ENCODE measurements around the gene B4GALNT4.
"Not testable (repeated sequence)": the region's sequence is repeated elsewhere in the genome, so short reads cannot be mapped to it uniquely, and the experiment has no call there.

The B4GALNT4 gene

DNA sequence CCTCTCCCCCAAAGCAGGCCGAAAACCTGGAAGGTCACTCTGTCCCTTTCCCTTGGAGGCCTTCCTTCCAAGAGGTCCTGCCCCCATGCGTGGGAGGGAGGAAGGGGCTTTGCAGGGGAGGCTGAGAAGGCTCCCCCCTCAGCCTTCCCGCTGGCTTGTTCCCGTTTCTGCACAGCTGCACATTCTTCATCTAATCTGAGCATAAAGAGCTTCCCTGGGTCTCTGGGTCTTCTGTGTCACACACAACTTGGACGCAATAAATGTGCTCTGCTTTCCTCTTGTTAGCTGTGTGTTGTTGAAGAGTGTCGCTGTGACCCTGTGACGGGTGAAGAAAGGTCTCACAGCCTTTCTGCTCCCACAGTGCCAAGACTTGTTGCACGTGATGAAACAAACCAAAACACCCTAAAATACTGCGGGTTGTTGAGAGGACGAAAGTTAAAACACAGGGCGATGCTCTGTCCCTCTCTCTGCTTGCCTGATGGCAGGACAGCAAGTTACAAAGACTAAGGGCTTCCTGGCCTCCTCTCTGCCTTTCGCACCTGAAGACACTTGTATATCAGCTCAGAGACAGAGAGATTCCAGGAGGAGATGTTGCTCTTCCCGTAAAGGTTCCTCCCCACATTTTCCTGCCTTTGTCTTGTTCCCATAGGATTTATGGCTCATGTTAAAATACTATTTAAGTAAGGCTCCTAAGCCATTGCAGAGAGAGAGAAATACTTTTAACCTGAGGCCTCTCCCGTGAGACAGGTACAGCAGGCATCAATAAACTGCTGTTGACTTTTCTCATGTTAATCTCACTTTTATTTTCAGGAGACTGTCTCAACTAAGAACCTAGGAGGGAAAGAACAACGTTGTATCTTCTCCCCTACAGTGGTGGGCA is 33.3 kb upstream of the B4GALNT4 start:
- DNase-seq (ENCODE audit: low read depth in 1 of 2, low spot score in 1 of 2), result no peak

DNA sequence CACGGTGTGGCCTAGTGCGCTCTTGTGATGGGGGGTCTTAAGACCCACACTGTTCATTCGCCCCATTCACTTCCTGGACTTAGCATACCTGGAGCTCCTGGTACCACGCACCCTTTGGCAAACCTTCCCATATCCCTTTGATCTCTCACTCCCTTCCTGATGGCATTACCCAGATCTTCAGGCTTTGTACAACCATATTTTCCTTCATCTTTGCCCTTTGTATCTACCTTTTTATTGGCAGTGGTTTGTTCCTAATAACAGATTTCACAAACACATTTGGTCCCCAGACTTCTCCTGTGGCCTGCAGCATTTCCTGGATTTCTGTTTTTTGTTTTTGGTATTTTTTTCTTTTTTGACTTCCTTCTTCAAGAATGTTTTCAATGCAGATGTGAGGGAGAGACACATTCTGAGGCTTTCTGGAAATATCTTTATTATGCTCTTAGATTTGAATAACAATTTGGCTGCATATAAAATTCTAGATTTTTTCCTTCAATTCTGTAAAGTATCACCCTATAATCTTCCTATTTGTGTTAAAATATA is 32.6 kb upstream of the B4GALNT4 start:
- DNase-seq (ENCODE audit: low read depth in 1 of 2, low spot score in 1 of 2), result no peak

DNA sequence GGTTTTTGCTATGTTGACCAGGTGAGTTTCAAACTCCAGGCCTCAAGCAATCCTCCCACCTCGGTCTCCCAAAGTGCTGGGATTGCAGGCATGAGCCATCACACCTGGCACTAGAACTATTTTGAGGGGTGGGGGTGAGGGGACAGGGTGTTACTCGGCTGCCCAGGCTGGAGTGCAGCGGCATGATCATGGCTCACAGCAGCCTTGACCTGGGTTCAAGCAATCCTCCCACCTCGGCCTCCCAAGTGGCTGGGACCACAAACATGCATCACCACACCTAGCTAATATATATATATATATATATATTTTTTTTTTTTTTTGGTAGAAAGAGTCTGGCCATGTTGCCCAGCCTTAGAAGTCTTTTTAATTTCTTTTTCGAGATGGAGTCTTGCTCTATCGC is 31.6 kb upstream of the B4GALNT4 start:
- no peak for DNase-seq (ENCODE audit: low read depth in 1 of 2, low spot score in 1 of 2)

DNA sequence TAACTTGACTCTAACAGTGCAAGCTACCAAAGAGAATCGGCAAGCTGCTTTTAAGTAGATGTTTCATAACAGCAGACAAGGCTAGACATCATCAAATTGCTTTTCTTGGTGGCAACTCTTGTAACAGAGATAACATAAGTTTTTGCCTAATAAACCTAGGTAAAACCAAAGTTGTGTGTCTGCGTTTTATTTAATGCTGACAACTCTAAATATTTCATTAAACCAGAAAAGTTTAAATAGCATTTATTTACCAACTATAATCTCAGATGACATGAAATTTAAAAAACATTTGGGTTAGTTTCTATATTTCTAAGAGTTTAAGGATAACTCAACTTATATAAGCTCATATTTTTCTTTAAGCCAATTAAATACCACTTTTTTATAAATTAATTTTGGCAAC is 29.3 kb upstream of the B4GALNT4 start:
- DNase-seq (ENCODE audit: low read depth in 1 of 2, low spot score in 1 of 2), result no peak

DNA sequence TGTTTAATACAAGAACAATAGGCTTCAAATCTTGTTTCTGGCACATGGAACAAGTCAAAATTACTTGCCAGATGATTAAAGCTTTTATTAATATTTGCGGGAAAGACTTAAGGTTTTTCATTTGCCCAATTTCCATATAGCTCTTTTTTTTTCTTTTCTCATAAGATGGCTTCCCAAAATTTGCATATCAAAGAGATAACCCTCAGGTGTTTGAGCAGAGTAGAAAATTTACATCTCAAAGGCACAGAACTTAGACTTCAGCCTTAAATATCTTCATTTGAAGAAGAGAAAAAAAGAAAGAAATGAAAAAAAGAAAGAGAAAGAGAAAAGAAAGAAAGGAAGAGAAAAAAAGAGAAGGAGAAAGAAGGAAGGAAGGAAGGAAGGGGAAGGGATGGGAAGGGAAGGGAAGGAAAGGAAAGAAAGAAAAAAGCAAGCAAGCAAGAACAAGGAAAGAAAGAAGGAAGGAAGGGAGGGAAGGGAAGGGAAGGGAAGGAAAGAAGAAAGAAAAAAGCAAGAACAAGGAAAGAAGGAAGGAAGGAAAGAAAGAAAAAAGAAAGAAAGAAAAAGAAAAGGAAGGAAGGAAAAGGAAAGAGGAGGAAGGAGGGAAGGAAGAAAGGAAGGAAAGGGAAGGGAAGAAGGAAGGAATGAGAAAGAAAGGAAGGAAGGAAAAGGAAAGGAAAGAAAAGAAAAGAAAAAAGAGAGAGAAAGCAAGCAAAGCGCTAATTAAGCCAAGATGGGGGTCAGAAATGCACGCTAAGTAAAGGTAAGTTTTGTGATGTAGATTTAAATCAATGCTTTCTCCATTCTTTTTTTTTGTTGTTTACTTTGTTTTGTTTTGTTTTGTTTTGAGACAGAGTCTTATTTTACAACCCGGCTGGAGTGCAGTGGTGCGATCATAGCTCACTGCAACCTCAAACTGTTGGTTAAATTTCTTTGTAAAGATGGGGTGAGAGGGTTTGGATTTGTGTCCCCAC is 28.5 kb upstream of the B4GALNT4 start:
- DNase-seq (ENCODE audit: low read depth in 1 of 2, low spot score in 1 of 2), result no peak

DNA sequence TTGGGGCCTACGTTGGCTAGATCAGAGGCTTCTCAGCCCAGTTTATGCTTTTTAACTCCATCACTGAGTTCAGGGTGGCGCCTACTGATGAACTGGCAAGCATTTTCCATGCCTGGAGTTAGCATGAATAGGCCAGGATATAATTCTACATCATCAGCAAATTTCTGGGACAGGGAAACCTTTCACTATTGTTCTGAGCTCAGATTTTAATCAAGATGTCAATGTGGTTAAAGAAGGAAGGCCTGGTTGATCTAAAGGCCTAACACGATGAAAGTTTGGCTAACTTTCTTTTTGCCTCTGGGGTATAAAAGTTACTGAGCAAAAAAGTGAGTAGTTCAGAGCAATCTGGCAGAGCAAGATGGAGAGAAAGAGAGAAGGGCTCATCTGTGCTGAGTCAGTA is 27.0 kb upstream of the B4GALNT4 start:
- DNase-seq (ENCODE audit: low read depth in 1 of 2, low spot score in 1 of 2), result no peak

DNA sequence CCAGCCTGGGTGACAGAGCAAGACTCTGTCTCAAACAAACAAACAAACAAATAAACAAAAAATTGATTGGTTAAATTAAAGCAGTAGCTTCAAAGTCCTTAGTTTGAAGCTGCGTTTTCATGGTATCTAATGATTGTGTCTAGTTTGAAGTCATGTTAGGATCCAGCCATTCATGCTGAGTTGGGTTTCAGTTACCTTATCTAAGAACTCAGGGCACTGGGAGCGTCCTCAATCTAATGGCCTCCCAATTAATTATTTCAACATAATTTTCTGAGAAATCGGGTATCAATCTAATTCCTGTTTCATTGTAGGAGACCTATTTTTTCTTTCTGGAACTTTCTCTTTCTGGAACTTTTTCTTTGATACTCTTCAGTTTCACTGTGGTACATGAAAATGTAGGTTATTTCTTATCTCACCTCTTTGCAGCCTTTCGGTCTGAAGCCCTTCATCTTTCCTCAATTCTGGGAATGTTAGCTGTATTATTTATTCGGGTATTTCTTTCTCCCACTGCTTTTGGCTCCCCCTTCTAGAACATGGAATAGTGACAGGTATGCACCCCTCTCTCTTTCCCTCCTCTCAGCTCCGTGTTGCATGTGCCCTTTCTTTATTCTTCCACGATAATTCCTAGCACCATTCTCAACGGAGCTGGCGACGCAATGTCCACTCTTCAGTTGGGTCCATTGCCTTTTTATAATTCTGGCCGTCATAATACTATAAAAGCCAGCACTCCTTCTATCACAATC is 24.3 kb upstream of the B4GALNT4 start:
- no peak for DNase-seq (ENCODE audit: low read depth in 1 of 2, low spot score in 1 of 2)

DNA sequence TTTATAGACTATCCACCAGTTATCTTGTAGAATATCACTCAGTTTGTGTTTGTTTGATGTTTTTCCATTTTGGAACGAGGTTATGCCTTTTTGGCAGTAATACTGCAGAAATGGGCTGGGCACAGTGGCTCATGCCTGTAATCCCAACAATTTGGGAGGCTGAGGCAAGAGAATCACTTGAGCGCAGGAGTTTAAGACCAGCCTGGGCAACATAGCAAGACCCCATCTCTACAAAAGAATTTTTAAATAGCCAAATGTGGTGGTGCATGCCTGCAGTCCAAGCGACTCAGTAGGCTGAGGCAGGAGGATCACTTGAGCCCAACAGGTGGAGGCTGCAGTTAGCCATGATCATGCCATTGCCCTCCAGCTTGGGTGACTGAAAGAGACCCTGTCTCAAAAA is 22.8 kb upstream of the B4GALNT4 start:
- no peak for DNase-seq (ENCODE audit: low read depth in 1 of 2, low spot score in 1 of 2)

DNA sequence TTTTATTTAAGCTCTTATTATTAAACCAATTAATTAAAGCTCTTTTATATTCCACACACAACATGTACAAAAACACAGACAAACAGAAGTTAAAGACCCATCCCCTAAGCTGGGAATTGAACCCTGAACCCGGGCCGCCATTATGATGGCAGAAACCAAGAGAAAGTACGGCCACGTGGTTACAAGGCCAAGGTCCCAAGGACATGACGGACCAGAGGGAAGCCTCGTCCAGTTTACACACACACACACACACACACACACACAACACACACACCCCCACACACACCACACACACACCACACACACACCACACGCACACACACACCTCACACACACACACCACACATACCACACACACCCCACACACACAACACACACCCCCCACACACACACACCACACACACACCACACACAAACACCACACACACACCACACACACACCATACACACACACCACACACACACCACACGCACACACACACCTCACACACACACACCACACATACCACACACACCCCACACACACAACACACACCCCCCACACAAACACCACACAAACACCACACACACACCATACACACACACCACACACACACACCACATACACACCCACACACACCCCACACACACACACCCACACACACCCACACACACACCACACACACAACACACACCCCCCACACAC is 19.9 kb upstream of the B4GALNT4 start:
- DNase-seq (ENCODE audit: low read depth in 1 of 2, low spot score in 1 of 2), result not testable (repeated sequence)

DNA sequence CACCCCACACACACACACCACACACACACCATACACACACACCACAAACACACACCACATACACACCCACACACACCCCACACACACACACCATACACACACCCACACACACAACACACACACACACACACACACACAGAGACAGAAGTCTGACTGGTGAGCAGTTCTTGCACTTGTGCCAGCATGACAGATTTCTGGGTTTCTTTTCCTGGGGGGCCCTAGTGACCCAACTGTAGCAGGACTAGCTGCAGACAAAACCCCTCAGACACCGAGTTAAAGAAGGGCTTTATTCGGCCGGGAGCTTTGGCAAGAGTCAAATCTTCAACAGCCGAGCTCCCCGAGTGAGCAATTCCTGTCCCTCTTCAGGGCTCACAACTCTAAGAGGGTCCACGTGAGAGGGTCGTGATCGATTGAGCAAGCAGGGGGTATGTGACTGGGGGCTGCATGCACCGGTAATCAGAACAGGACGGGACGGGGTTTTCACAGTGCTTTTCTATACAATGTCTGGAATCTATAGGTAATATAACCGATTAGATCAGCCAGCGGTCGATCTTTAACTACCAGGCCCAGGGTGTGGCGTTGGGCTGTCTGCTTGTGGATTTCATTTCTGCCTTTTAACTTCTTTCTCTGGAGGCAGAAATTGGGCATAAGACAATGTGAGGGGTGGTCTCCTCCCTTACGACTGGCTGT is 19.1 kb upstream of the B4GALNT4 start:
- DNase-seq (ENCODE audit: low read depth in 1 of 2, low spot score in 1 of 2), result not testable (repeated sequence)

DNA sequence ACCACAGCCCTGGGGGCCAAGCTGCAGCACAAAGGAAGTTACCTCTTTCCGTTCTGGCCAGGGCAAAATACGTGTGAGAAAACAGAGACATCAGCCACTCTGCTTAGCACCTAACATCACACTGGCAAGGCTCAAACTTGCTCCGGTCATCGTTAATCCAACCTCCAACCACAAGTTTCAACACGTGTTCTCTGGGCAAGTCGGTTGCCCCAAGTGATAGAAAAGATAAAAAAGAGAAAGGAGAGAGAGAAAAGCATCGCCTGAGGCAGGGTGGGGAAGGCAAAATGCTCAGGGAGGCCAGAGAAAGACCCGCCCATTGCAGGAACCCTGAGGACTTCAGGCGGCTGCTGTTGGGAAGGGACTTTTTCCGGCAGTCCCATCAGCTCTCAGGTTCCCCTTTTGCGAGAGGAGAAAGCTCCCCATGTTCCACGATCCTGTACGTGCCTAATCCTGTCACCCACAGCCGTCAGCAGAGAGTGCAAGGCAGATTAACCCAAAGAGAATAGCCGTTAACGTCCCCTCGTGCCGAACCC is 18.5 kb upstream of the B4GALNT4 start:
- DNase-seq (ENCODE audit: low read depth in 1 of 2, low spot score in 1 of 2), result no peak

DNA sequence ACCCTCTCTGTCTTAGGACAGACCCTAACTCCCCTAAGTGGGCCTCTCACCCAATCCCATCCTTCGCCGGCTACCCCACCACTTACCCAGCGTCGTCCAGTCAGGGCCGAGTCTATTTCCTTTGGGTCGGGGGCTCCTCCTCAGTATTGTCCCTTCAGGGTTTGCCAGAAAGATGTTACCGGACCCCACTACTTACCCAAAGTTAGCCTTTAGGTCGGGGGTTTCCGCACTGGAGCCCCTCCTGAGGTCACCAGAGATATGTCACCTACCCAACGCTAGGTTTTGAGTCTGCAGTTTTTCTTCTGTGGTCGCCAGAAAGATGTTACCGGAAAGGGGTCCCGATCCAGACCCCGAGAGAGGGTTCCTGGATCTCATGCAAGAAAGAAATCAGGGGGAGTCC is 17.9 kb upstream of the B4GALNT4 start:
- DNase-seq (ENCODE audit: low read depth in 1 of 2, low spot score in 1 of 2), result no peak

DNA sequence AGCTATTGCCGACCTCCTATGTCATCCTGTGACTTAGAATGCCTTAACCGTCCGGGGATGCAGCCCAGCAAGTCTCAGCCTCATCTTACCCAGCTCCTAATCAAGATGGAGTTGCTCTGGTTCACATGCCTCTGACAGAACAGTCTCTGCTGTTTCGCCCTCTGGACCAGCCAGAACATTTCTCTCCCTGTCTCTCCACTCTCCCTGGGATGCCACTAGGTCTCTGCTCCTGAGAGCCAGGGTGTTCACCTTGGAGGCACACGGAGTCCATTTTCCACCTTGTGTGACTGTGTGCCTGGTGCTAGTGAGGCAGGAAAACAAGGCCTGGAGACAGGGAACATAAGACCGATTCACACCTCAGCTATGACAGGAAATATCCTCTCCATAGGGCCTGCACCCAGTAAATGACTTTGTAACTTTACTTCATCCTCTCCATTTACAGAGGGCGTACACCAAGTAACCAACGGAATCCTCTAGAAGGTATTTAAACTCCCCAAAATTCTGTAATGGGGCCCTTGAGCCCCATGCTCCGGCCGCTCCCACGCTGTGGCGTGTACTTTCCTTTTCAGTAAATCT is 16.8 kb upstream of the B4GALNT4 start:
- no peak for DNase-seq (ENCODE audit: low read depth in 1 of 2, low spot score in 1 of 2)

DNA sequence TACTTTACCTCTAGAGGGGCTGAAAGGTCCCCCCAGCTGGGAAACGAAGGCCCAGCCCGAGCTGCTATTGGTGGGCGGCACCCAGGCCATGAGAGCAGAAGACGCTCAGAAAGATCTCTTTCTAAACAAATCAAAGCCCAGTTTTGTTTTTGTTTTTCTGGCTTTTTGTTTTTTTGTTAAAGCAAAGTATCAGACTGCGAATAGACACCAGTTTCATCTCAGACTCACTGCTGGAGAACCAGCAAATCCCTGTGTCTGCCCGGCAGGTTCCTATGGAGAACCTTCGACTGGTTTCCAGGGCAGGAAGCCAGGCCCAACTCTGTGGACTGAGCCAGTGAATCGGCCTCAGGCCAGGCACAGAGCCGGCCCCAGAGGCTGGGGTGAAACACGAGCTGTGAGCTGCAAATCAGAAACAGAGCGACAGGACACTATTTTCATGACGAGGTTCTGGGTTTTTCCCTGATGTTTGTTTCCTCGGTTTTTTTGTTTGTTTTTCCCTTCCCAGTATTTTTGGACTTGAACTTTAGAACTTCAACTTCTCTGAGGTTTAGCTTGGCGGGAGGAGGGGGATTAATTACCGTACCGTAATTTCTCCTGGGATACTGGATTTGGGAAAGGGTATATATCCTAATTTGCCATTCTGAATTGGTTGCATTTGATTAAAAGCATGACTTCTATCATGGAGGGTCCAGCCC is 16.0 kb upstream of the B4GALNT4 start:
- DNase-seq (ENCODE audit: low read depth in 1 of 2, low spot score in 1 of 2), result no peak

DNA sequence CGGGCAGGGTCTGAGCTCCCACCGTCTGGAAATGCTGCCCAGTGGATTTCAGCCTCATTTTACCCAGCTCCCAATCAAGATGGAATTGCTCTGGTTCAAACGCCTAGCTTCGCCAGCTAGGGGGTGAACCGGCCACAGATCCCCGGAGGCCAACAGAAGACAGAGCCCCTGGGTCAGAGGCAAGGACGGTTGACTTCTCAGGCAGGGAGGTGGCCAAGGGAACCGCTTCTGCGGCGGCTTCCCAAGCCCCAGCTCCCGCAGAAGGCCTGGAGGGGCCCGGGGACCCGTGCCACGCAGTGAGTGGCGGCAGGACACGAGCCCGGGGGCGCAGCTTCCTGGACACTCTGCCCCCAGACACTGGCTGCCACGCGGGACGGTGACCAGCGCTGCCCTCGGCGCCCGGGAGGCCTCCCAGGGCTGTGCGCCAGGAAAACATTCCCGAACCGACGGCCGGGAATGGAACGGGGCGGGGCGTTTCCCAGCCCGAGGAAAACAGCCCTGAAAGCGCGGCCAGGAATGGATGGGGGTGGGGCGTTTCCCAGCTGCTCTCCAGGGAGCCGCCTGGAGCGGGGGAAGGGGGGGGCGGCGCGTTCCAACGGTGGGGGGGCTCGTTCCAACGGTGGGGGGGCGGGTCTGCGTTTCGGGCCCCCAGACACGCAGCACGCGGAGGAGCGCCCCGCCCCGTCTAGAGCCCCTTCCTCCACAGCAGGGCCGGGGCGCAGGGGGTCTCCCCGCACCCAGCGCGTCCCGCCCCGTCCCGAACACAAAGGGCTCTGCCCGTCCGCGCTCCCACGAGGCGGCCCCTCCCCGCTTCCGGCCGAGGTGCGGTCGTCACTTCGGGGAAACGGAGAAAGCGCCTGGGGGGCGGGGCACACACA is 13.5 kb upstream of the B4GALNT4 start:
- peak; percentile 68 to 81 for DNase-seq (ENCODE audit: low read depth in 1 of 2, low spot score in 1 of 2)

DNA sequence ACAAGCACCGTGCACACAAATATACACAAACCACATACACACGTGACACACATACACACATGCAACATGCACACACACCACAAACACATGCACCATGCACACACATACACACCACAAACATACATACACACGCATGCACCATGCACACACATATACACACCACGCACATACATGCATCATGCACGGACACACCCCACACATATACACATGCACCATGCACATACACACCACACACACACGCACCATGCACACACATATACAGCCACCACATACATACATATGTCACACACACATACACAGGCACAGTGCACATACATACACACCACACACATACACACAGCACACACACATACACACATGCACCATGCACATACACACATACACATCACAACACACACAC is 12.7 kb upstream of the B4GALNT4 start:
- DNase-seq (ENCODE audit: low read depth in 1 of 2, low spot score in 1 of 2), result no peak

DNA sequence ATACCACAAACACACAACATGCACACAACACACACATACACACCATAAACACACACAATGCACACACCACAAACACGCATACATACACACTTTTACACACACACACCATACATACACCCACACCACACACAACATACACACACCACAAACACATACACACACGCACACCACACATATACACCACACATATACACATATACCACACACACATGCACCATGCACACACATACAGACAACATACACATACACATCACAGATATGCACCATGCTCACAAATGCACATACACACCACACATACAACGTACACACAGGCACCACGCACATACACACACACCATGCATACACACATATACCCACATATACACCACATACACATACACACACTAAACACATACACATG is 11.7 kb upstream of the B4GALNT4 start:
- DNase-seq (ENCODE audit: low read depth in 1 of 2, low spot score in 1 of 2), result no peak
